Neural progenitor cell (in vitro differentiated cells): ENCODE results near the gene HS2ST1.

Experiments
- CTCF ChIP-seq: fragments of 200-600 bp; sonication (generic); IDR thresholded peaks from 2 replicates; pipeline ENCODE4 v1.5.1; 2017; ENCODE audit warnings: antibody characterized with exemption, mild to moderate bottlenecking
- EZH2 ChIP-seq: fragments of 200-600 bp; sonication (generic); IDR thresholded peaks from 2 replicates; pipeline ENCODE4 v1.6.1; 2017; ENCODE audit warnings: antibody characterized with exemption, mild to moderate bottlenecking, moderate library complexity
- EZH2phosphoT487 ChIP-seq: fragments of 200-600 bp; sonication (generic); IDR thresholded peaks from 2 replicates; pipeline ENCODE4 v1.6.1; 2017; ENCODE audit warnings: antibody characterized with exemption

- TF ChIP-seq CTCF (no peak), EZH2phosphoT487 (no peak), EZH2 (no peak)
Observed at GRCh38 chr1:86868477-86868876, 46.0 kb upstream of the HS2ST1 start.
